Natural killer cell (primary cell): ENCODE data around the gene RXRA. TPM values are rescaled to one million over a fixed set of nuclear protein-coding genes. Genes with fewer than 3 reads are reported as not detected.

Source experiments
- ATAC-seq, 3 donors: fragments of 150-1000 bp in 2 of 3; fragments of 200-7000 bp in 1 of 3; cut with Tn5 transposase; 1 replicate in 1 of 3; 2 replicates in 2 of 3; pipeline ENCODE4 v1.10.0; 2021; ENCODE audit warnings: mild to moderate bottlenecking in 2 of 3, moderate library complexity in 2 of 3
- DNase-seq, 2 donors: peaks; one replicate each; pipeline versions ENCODE4 v3.0.0 to v3.0.0-alpha.2; 2013 to 2021; ENCODE audit warnings: mixed read lengths in 1 of 2
- H3K27ac ChIP-seq: one replicate; pipeline ENCODE4 v1.5.1; 2013; ENCODE audit warnings: mild to moderate bottlenecking, low read length
- H3K27me3 ChIP-seq: one replicate; pipeline ENCODE4 v1.6.1; 2013; ENCODE audit warnings: low read length; ENCODE audit not compliant: control insufficient read depth, insufficient read depth
- H3K36me3 ChIP-seq: one replicate; pipeline ENCODE4 v1.6.1; 2013; ENCODE audit warnings: low read length; ENCODE audit not compliant: control insufficient read depth, insufficient read depth
- H3K4me1 ChIP-seq: one replicate; pipeline ENCODE4 v1.6.1; 2013; ENCODE audit warnings: low read length; ENCODE audit not compliant: control insufficient read depth, insufficient read depth
- H3K4me3 ChIP-seq: one replicate; pipeline ENCODE4 v1.5.1; 2013; ENCODE audit warnings: low read length
- H3K9me3 ChIP-seq: one replicate; pipeline ENCODE4 v1.6.1; 2013; ENCODE audit warnings: low read length; ENCODE audit not compliant: control insufficient read depth, insufficient read depth
- H3K27ac Mint-ChIP-seq, 2 donors: one replicate each; pipeline ENCODE4 v1.8.0; 2022; ENCODE audit warnings: mild to moderate bottlenecking in 2 of 2, mixed read lengths in 2 of 2, moderate library complexity in 1 of 2
- H3K27me3 Mint-ChIP-seq, 2 donors: one replicate each; pipeline ENCODE4 v1.8.0; 2022; ENCODE audit warnings: low read depth in 2 of 2, mixed read lengths in 2 of 2
- H3K36me3 Mint-ChIP-seq: one replicate; pipeline ENCODE4 v1.8.0; 2022; ENCODE audit warnings: mixed read lengths
- H3K4me1 Mint-ChIP-seq, 2 donors: one replicate each; pipeline ENCODE4 v1.8.0; 2022; ENCODE audit warnings: mixed read lengths in 2 of 2
- H3K4me3 Mint-ChIP-seq: one replicate; pipeline ENCODE4 v1.8.0; 2022; ENCODE audit warnings: mild to moderate bottlenecking, moderate library complexity, mixed read lengths
- H3K9me3 Mint-ChIP-seq, 2 donors: one replicate each; pipeline ENCODE4 v1.8.0; 2022; ENCODE audit warnings: mixed read lengths in 2 of 2
- WGBS: methylation state at CpG from one replicate; pipeline ENCODE4 v1.1.7; 2013; ENCODE audit warnings: missing lambda C conversion rate; ENCODE audit not compliant: insufficient coverage; 5-methylcytosine and 5-hydroxymethylcytosine counted together
- intact Hi-C: fragments of 100-400 bp; cut with micrococcal nuclease; formaldehyde crosslinking; loops from one replicate; pipeline ENCODE4 v1.14.2; 2022
- total RNA-seq, 4 donors: library from RNA; stranded (reverse); fragments of 120-200 nt in 1 of 4; gene quantifications; one replicate each; pipeline versions ENCODE4 v1.2.3 to v1.2.4, GENCODE V29; 2013 to 2022
- TF ChIP-seq, protein P1 (sequence below): fragments of 200-600 bp; IDR thresholded peaks from one replicate; pipeline ENCODE4 v1.8.0; 2022; ENCODE audit warnings: antibody characterized with exemption

Gene RXRA
- total RNA-seq, 3 donors from 2014 or later (not counting 1 experiment from before 2014, with no cell fraction given): 30.9 to 64.1 (median 42.2) TPM

DNA sequence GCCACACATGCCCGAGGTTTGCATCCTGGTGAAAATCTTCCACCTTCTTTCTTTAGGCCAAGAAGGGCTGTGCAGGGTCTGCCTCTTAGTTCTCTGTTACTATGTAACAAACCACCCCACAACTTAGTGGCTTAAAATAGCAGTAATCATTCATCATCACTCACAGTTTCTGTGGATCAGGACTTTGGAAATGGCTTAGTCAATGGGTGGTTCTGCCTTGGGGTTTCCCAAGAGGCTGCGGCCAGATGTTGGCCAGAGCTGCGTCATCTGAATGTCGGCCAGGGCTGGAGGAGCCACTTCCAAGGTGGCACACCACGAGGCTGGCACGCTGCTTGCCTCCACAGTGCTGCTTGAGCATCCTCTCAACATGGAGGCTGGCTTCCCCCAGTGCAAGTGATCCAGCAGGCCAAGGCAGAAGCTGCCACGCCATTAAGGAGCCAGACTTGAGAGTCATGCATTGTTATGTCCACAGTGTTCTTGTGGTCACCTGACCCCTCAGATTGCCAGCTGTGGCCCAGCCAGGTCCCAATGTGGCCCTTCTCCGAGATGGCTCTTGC, 135.2 kb downstream of the RXRA start:
- Histone ChIP-seq H3K36me3 (no peaks in the 10 kb centered on the region), H3K27ac (no peak overlapping the region), H3K27me3 (no peaks in the 10 kb centered on the region), H3K4me1 (peaks cover 8% of the 10 kb centered on the region), H3K9me3 (peaks cover 5% of the 10 kb centered on the region), H3K4me3 (no peak overlapping the region)
- no peak overlapping the region for H3K4me3 Mint-ChIP-seq
- intact Hi-C loops: no loop called here
- no peaks in the 10 kb centered on the region for H3K9me3 Mint-ChIP-seq
- H3K27me3 Mint-ChIP-seq: no peaks in the 10 kb centered on the region
- TF ChIP-seq, protein P1, sequence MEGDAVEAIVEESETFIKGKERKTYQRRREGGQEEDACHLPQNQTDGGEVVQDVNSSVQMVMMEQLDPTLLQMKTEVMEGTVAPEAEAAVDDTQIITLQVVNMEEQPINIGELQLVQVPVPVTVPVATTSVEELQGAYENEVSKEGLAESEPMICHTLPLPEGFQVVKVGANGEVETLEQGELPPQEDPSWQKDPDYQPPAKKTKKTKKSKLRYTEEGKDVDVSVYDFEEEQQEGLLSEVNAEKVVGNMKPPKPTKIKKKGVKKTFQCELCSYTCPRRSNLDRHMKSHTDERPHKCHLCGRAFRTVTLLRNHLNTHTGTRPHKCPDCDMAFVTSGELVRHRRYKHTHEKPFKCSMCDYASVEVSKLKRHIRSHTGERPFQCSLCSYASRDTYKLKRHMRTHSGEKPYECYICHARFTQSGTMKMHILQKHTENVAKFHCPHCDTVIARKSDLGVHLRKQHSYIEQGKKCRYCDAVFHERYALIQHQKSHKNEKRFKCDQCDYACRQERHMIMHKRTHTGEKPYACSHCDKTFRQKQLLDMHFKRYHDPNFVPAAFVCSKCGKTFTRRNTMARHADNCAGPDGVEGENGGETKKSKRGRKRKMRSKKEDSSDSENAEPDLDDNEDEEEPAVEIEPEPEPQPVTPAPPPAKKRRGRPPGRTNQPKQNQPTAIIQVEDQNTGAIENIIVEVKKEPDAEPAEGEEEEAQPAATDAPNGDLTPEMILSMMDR: no peak
- no peak for ATAC-seq
- H3K36me3 Mint-ChIP-seq: no peaks in the 10 kb centered on the region
- no peak overlapping the region for H3K27ac Mint-ChIP-seq
- WGBS: 90% methylated on average over 8 of the region's 8 CpGs
- peaks cover 2 to 12% of the 10 kb centered on the region in 2 donors for H3K4me1 Mint-ChIP-seq
- no peak for DNase-seq

DNA sequence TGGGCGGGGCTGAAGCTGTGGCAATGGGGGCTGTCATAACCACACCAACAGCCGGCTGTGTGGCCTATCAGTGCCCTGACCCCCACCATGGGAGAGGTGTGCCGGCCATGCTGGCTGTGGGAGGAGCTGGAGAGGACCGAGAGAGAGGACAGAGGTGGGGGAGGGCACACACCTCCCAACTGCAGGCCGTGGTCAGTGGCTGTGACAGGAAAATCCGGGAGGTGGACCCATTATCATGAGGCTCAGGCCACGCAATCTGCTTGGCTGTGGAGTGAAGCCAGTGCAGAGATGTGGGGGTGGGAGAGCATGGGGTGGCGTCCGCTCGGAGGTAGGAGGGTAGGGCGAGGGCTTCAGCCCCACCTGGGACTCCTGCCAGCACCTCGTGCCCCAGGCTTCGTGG, 136.1 kb downstream of the RXRA start:
- H3K27ac ChIP-seq: no peak overlapping the region
- TF ChIP-seq, protein P1: no peak
- Mint-ChIP-seq H3K9me3 (no peaks in the 10 kb centered on the region), H3K27ac (no peak overlapping the region), H3K27me3 (no peaks in the 10 kb centered on the region), H3K4me3 (no peak overlapping the region), H3K4me1 (peaks cover 0 to 5% of the 10 kb centered on the region in 2 donors), H3K36me3 (no peaks in the 10 kb centered on the region)
- H3K9me3 ChIP-seq: peaks cover 5% of the 10 kb centered on the region
- no peaks in the 10 kb centered on the region for H3K27me3 ChIP-seq
- H3K36me3 ChIP-seq: no peaks in the 10 kb centered on the region
- DNase-seq: no peak
- H3K4me3 ChIP-seq: no peak overlapping the region
- ATAC-seq: no peak
- 28% methylated on average over 13 of the region's 13 CpGs for WGBS
- peaks cover under 1% of the 10 kb centered on the region for H3K4me1 ChIP-seq
- intact Hi-C loops: no loop called here

DNA sequence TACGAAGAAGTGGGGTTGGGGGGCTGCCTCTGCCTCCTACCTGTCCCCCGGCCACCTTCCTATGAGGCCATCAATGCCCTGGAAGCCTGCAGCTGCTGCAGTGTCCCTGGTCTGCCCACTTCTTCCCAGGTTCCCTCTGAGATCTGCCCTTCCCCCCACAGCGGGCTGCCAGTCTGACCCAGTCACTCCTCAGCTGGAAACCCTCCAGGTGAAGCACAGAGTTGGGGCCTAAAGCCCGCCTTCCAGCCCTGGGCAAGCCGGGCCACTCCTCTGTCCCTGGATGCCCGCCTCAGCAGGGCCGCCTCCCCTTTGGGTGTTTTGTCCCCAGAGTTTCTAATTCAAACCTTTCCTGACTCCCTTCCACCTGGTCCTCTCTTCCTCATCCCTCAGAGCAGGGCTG, 137.0 kb downstream of the RXRA start:
- H3K36me3 Mint-ChIP-seq: no peaks in the 10 kb centered on the region
- TF ChIP-seq, protein P1: no peak
- Histone ChIP-seq H3K27me3 (no peaks in the 10 kb centered on the region), H3K4me1 (no peaks in the 10 kb centered on the region), H3K9me3 (peaks cover 5% of the 10 kb centered on the region), H3K4me3 (no peak overlapping the region), H3K27ac (no peak overlapping the region), H3K36me3 (no peaks in the 10 kb centered on the region)
- no peaks in the 10 kb centered on the region for H3K27me3 Mint-ChIP-seq
- H3K9me3 Mint-ChIP-seq: no peaks in the 10 kb centered on the region
- ATAC-seq (no peak), DNase-seq (no peak)
- WGBS: 78% methylated on average over 7 of the region's 7 CpGs
- peaks cover 0 to 5% of the 10 kb centered on the region in 2 donors for H3K4me1 Mint-ChIP-seq
- intact Hi-C loops: no loop called here
- no peak overlapping the region for H3K4me3 Mint-ChIP-seq
- no peak overlapping the region for H3K27ac Mint-ChIP-seq
